GM12865 (cell line): Measurements from ENCODE around the gene TAF1A.

Experiments used
- DNase-seq: peaks from one replicate; pipeline ENCODE4 v3.0.0; 2010; ENCODE audit warnings: low read depth
- H3K4me3 ChIP-seq: 2 replicates; pipeline ENCODE4 v1.5.1; 2011; ENCODE audit warnings: mild to moderate bottlenecking, low read depth, low read length, control low read depth
- TF ChIP-seq, protein P1 (sequence below): IDR thresholded peaks from 2 replicates; pipeline ENCODE4 v1.5.1; 2011; ENCODE audit warnings: low read length, control low read depth, low read depth, inconsistent platforms; ENCODE audit not compliant: insufficient read depth; ENCODE audit errors: missing control alignments

Gene TAF1A

GRCh38 chr1:222554177-222554576, 35.6 kb downstream of the TAF1A start:
- no peak overlapping the region for H3K4me3 ChIP-seq
- DNase-seq: no peak
- TF ChIP-seq, protein P1, sequence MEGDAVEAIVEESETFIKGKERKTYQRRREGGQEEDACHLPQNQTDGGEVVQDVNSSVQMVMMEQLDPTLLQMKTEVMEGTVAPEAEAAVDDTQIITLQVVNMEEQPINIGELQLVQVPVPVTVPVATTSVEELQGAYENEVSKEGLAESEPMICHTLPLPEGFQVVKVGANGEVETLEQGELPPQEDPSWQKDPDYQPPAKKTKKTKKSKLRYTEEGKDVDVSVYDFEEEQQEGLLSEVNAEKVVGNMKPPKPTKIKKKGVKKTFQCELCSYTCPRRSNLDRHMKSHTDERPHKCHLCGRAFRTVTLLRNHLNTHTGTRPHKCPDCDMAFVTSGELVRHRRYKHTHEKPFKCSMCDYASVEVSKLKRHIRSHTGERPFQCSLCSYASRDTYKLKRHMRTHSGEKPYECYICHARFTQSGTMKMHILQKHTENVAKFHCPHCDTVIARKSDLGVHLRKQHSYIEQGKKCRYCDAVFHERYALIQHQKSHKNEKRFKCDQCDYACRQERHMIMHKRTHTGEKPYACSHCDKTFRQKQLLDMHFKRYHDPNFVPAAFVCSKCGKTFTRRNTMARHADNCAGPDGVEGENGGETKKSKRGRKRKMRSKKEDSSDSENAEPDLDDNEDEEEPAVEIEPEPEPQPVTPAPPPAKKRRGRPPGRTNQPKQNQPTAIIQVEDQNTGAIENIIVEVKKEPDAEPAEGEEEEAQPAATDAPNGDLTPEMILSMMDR: no peak

GRCh38 chr1:222552882-222553281, 36.9 kb downstream of the TAF1A start:
- TF ChIP-seq, protein P1: no peak
- no peak overlapping the region for H3K4me3 ChIP-seq
- no peak for DNase-seq

DNA sequence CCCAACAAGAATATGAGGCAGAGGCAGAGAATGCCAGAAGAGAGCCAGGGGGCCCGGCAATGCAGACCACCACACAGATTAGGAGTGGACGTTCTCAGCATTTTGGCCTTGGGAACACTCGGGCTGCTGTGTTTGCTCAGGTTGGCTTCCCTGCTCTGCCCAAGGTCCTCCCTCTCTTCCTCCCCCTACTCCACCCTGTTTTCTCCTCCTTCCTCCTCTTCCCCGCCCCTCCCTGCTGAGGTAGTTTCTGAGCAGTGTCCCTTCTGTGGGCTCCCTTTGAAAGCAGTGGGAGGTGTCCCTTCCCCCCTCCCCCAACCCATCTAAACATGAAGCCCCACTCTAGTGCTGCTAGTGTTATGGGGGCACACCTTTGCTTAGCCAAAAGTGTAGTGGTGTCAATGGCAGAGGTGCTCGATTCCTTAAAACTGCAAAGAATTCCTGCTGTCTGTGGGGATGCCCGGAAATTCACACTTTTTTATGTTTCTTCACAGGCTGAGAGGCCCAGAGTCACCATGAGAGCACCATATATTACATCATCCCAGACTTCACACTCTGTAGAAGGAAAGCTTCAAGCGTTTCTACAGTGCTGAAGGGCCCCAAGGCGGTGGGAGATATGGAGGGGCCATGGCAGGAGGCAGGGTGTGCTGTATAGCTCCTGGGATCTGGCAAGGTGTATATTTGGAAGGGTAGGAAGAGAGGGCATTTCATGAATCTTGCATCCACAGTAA, 41.6 kb downstream of the TAF1A start, which contains the start of gene HHIPL2:
Gene HHIPL2 (minus strand): TSS at position 161 of the 728 bp plus-strand sequence. CDS start 60 bp downstream, at position 101.
- TF ChIP-seq, protein P1: no peak
- DNase-seq: no peak
- no peak within 1 kb of the TSS for H3K4me3 ChIP-seq

- DNase-seq: no peak
- TF ChIP-seq, protein P1: no peak
- no peak overlapping the region for H3K4me3 ChIP-seq
Measured at GRCh38 chr1:222547260-222547614, 42.5 kb downstream of the TAF1A start.

DNA sequence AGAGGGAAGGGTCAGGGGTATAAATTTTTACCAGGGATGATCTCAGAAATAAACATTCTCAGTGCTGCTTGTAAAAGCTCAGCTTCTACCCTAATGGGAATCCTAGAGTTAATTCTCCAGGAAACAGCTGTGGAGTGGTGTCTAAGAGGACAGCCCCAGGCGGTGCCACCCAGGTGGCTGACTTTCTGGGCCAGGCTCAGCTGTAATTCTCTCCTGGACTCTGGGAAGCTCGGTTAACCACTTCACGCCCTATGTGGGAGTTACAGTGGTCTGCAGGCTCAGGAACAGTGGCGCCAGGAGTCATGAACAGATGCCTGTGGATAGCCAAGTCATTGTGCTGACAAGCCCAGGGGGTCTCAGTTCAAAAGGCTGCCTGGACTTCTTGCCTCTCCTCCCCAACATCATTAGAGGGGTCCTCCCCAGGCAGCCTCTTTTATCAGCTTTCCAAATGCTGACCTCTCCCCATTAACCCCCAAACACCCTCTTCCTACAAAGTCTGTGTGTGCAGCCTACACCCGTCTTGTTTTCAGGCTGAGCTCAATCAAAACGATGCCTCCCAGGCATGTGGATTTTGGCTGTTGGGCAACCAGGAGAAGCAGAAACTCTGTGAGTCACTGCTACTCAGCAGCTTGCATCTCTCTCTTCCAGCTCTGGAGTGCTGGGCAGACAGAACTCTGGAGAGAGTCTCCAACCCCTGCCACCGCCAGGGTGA, 43.0 kb downstream of the TAF1A start:
- TF ChIP-seq, protein P1: no peak
- DNase-seq: no peak
- no peak overlapping the region for H3K4me3 ChIP-seq

DNA sequence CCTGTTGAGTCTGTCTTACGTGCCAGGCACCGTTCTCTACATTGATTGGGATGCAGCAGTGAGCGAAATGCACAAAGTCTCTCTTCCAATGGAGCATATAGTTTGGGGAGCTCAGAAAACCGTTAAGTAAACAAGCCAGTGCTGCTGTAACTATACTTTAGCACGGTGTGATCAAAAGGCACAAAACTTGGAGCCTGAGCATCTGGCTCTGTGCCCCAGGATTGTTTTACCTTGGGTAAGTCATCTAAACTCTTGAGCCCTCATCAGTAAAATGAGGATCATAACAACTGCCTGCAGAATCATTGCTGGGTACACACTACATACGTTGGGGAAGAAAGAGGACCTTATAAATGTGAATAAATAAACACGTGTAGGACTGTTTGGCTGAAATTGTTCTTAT, 43.6 kb downstream of the TAF1A start:
- DNase-seq: no peak
- TF ChIP-seq, protein P1: no peak
- no peak overlapping the region for H3K4me3 ChIP-seq

DNA sequence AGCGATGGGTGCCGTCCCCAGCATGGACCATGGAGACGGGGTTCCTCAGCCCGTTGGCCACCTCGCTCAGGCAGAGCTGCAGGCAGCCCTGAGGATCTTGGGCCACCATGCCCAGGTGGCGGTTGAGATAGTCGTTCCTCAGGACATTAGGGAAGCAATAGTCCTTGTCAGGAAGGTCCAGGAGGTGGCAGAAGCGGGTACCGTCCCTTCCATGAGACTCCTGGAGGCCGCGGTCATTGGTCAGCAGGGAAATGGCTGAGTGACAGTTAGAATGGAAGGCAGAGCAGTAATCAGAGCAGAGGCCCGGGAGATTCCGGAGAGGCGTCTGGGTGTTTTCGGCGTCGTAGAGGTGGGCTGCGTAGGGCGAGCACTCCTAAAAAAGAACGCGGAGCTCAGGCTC, 45.9 kb downstream of the TAF1A start:
- TF ChIP-seq, protein P1: no peak
- H3K4me3 ChIP-seq: no peak overlapping the region
- no peak for DNase-seq
